ENCODE data around the gene CENPP. TPM values are rescaled to one million over a fixed set of nuclear protein-coding genes. Genes with fewer than 3 reads are reported as not detected.

Gene CENPP
- polyA plus RNA-seq, 2 donors, result 2.2 to 3.6 TPM

DNA sequence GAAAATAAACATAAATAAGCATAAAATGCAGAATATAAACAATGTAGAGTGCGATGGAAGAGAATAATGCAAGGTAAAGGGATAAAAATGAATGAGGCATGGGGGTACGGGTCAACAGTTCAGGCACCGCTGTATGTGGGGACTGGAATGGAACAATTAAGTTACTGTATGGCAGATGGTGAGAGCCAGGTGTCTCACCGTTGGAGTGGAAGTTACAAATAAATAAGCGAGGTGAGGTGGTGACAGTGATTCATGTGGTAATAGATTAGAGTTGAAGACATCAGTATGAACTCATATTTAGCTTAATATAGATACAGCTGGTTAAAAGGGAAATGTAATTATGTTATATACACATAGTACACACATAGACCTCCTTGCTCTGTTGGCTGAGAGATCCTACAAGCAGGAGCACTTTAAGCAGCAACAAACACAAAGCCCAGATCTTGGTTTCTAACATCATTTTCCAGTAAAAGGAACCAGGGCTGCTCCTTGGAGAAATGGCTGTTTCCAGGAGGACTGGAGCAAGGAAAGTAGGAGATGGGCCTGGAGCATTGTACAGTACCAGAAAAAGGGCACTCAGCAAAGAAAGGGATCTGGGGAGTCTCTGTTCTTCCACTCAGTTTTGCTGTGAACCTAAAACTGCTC is 100.9 kb downstream of the CENPP start:
- WGBS, 2 donors, result 77 to 79% methylated on average over 5 of the region's 5 CpGs
- Histone ChIP-seq H3K27me3 (ENCODE audit: control insufficient read depth in 1 of 2, insufficient read depth in 2 of 2, low read length in 2 of 2) (no peaks in the 10 kb centered on the region), H3K4me1 (ENCODE audit: control insufficient read depth in 2 of 2, insufficient read depth in 2 of 2, low read length in 1 of 2) (no peaks in the 10 kb centered on the region), H3K9me3 (ENCODE audit: control insufficient read depth in 2 of 2, insufficient read depth in 1 of 2, low read depth in 1 of 2, low read length in 1 of 2) (no peaks in the 10 kb centered on the region), H3K4me3 (ENCODE audit: low read depth in 1 of 2, low read length in 2 of 2) (no peak overlapping the region), H3K36me3 (ENCODE audit: control insufficient read depth in 2 of 2, insufficient read depth in 2 of 2, low read length in 1 of 2) (no peaks in the 10 kb centered on the region), H3K27ac (ENCODE audit: low read depth in 2 of 2, low read length in 1 of 2) (no peak overlapping the region)

DNA sequence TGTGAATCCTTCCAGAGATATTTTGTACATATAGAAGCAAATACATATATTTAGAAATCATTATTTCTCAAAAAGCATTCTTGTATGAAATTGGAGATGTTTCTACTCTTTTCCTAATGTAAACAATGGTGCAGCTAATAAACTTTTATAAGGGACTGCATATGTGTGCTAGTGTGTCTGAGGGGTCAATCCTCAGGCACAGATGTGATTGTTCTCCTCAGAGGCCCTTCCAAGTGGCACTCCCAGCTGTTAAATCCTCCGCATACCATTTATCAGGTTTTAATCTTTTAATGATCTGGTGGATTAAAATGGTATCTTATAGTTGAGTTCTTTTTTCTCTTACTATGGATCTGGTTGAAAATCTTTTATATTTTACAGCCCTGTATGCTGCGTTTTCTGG is 104.1 kb downstream of the CENPP start:
- Histone ChIP-seq H3K36me3 (ENCODE audit: control insufficient read depth in 2 of 2, insufficient read depth in 2 of 2, low read length in 1 of 2) (no peaks in the 10 kb centered on the region), H3K4me1 (ENCODE audit: control insufficient read depth in 2 of 2, insufficient read depth in 2 of 2, low read length in 1 of 2) (no peaks in the 10 kb centered on the region), H3K4me3 (ENCODE audit: low read depth in 1 of 2, low read length in 2 of 2) (no peak overlapping the region), H3K27ac (ENCODE audit: low read depth in 2 of 2, low read length in 1 of 2) (no peak overlapping the region), H3K27me3 (ENCODE audit: control insufficient read depth in 1 of 2, insufficient read depth in 2 of 2, low read length in 2 of 2) (no peaks in the 10 kb centered on the region), H3K9me3 (ENCODE audit: control insufficient read depth in 2 of 2, insufficient read depth in 1 of 2, low read depth in 1 of 2, low read length in 1 of 2) (no peaks in the 10 kb centered on the region)
- 66 to 83% methylated on average over 2 of the region's 2 CpGs for WGBS, 2 donors

DNA sequence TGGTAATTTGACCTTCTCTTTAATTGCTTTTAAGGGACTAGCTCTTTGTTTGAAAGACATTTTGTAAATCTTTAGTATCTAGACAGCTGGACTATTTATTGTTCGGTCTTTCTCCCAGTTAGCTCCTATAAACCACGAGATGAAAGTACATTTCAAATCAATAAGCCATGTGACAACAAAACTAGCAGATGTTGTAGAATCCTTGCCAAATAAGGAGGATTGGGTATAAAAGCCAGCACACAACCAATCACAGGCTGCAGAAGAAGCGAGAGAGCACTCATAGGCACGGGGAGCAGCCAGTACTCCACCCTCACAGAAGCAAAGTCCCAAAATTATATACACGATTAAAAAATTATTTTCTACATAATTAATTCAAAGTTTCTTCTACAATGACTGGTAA is 106.6 kb downstream of the CENPP start:
- Histone ChIP-seq H3K36me3 (ENCODE audit: control insufficient read depth in 2 of 2, insufficient read depth in 2 of 2, low read length in 1 of 2) (no peaks in the 10 kb centered on the region), H3K27me3 (ENCODE audit: control insufficient read depth in 1 of 2, insufficient read depth in 2 of 2, low read length in 2 of 2) (no peaks in the 10 kb centered on the region), H3K4me1 (ENCODE audit: control insufficient read depth in 2 of 2, insufficient read depth in 2 of 2, low read length in 1 of 2) (no peaks in the 10 kb centered on the region), H3K27ac (ENCODE audit: low read depth in 2 of 2, low read length in 1 of 2) (no peak overlapping the region), H3K4me3 (ENCODE audit: low read depth in 1 of 2, low read length in 2 of 2) (no peak overlapping the region), H3K9me3 (ENCODE audit: control insufficient read depth in 2 of 2, insufficient read depth in 1 of 2, low read depth in 1 of 2, low read length in 1 of 2) (no peaks in the 10 kb centered on the region)
- WGBS, 2 donors, result 67 to 75% methylated on average over 5 of the region's 5 CpGs

DNA sequence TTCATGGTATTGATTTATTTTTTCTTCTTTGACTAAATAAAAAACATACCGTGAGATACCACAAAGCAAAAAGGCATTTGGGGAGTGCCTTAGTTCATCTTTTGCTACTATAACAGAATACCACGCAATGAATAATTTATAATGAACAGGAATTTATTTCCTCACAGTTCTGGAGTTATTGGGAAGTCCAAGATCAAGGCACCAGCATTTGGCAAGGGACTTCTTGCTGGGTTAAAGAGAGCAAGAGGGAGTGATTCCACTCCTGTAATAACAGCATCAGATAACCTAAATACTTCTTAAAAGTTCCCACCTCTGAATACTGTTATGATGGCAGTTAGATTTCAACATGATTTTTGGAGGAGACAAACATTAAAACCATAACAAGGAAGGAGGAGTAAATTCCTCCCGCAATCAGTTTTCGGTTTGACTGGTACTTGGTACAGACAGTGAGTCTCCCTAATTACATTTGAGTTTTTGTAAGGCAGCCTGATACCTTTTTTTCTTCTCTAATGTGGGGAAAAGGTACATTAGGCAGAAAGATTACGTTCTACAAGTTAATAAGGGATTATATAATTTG is 107.3 kb downstream of the CENPP start:
- H3K9me3 ChIP-seq (ENCODE audit: control insufficient read depth in 2 of 2, insufficient read depth in 1 of 2, low read depth in 1 of 2, low read length in 1 of 2), result no peaks in the 10 kb centered on the region
- no peak overlapping the region for H3K4me3 ChIP-seq (ENCODE audit: low read depth in 1 of 2, low read length in 2 of 2)
- no peaks in the 10 kb centered on the region for H3K36me3 ChIP-seq (ENCODE audit: control insufficient read depth in 2 of 2, insufficient read depth in 2 of 2, low read length in 1 of 2)
- no peak overlapping the region for H3K27ac ChIP-seq (ENCODE audit: low read depth in 2 of 2, low read length in 1 of 2)
- H3K27me3 ChIP-seq (ENCODE audit: control insufficient read depth in 1 of 2, insufficient read depth in 2 of 2, low read length in 2 of 2), result no peaks in the 10 kb centered on the region
- WGBS, 2 donors, result 78 to 85% methylated on average over 5 of the region's 5 CpGs
- no peaks in the 10 kb centered on the region for H3K4me1 ChIP-seq (ENCODE audit: control insufficient read depth in 2 of 2, insufficient read depth in 2 of 2, low read length in 1 of 2)

DNA sequence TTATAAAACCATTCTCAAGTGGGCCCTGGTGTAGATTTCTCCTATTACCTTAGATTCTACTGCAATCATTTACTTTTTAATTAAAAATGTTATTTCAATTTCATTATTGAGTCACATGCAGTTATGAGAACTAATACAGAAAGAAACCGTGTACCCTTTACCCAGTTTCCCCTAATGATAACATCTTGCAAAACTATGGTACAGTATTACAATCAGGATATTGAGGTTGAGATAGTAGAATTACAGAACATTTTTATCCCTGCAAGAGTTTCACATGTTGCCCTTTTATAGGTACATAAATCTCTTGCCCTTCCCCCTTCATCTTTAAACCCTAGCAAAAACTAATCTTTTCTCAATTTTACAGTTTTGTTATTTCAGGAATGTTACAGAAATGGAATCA is 109.5 kb downstream of the CENPP start:
- Histone ChIP-seq H3K4me3 (ENCODE audit: low read depth in 1 of 2, low read length in 2 of 2) (no peak overlapping the region), H3K27ac (ENCODE audit: low read depth in 2 of 2, low read length in 1 of 2) (no peak overlapping the region), H3K9me3 (ENCODE audit: control insufficient read depth in 2 of 2, insufficient read depth in 1 of 2, low read depth in 1 of 2, low read length in 1 of 2) (no peaks in the 10 kb centered on the region), H3K4me1 (ENCODE audit: control insufficient read depth in 2 of 2, insufficient read depth in 2 of 2, low read length in 1 of 2) (no peaks in the 10 kb centered on the region), H3K36me3 (ENCODE audit: control insufficient read depth in 2 of 2, insufficient read depth in 2 of 2, low read length in 1 of 2) (no peaks in the 10 kb centered on the region), H3K27me3 (ENCODE audit: control insufficient read depth in 1 of 2, insufficient read depth in 2 of 2, low read length in 2 of 2) (no peaks in the 10 kb centered on the region)
- 82 to 85% methylated on average over 1 of the region's 1 CpG for WGBS, 2 donors

DNA sequence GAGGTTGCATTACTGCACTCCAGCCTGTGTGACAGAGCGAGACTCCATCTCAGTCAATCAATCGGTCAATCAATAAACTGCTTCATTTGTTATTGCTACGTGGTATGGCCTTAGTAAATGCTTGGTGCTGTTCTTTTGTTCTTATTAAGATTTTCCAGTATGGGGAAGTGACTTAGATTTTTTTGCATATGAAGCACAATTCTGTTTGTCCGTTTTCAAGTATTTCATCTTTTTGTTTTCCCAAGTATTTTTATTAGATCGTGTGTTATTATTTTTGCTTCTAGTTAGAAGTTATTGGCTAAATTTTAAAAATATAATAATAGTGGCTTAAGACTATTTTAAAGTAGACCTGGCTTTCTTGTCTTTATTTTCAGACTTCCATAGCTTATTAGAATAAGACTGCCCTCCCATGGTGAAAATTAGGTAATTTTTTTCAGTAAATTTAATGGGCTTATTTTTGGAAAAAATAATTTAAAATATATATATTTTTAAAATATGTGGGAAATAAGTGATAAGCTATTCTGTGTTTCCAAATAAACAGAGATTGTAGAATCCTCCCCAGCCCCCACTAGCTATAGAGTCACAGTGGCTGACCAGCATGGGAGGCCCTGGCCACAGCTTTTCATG is 113.3 kb downstream of the CENPP start:
- Histone ChIP-seq H3K4me3 (ENCODE audit: low read depth in 1 of 2, low read length in 2 of 2) (no peak overlapping the region), H3K27ac (ENCODE audit: low read depth in 2 of 2, low read length in 1 of 2) (no peak overlapping the region), H3K4me1 (ENCODE audit: control insufficient read depth in 2 of 2, insufficient read depth in 2 of 2, low read length in 1 of 2) (no peaks in the 10 kb centered on the region), H3K36me3 (ENCODE audit: control insufficient read depth in 2 of 2, insufficient read depth in 2 of 2, low read length in 1 of 2) (no peaks in the 10 kb centered on the region), H3K27me3 (ENCODE audit: control insufficient read depth in 1 of 2, insufficient read depth in 2 of 2, low read length in 2 of 2) (no peaks in the 10 kb centered on the region), H3K9me3 (ENCODE audit: control insufficient read depth in 2 of 2, insufficient read depth in 1 of 2, low read depth in 1 of 2, low read length in 1 of 2) (no peaks in the 10 kb centered on the region)
- 81 to 85% methylated on average over 5 of the region's 5 CpGs for WGBS, 2 donors

DNA sequence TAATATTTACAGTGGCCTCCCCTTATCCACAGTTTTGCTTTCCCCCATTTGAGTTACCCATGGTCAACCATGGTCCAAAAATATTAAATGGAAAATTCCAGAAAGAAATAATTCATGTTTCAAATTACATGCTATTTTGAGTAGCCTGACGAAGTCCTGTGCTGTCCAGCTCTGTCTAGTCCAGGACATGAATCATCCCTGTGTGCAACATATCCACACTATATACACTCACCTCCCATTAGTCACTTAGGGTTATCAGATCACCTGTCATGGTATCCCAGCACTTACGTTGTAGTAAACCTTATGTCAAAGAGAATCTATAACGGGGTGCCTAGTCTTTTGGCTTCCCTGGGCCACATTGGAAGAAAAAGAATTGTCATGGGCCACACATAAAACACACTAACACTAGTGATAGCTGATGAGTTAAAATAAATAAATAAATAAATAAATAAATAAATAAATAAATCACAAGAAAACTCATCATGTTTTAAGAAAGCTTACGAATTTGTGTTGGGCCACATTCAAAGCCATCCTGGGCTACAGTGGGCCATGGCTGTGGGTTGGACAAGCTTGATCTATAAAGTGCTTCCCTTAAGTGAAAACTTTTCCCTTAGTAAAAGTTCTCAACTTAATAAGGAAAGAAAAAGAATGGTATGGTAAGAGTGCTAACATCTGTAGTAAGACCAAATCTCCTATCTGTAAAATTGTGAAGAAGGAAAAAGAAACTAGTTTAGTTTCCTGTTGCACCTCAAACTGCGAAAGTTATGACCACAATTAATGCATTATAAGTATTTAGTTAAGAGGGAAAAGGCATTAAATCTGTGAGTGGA is 114.4 kb downstream of the CENPP start:
- 80 to 86% methylated on average over 5 of the region's 5 CpGs for WGBS, 2 donors

DNA sequence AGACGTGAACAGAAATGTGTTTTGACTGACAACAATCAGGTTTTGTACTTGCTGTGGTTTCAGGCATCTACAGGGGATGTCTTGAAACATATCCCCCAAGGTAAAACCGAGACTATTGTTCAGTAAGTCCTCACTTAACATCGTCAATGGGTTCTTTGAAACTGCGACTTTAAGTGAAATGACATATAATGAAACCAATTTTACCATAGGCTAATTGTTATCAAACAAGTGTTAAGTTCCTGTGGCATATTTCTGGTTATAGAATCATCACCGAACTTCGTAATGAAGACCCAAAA is 114.9 kb downstream of the CENPP start:
- Histone ChIP-seq H3K36me3 (ENCODE audit: control insufficient read depth in 2 of 2, insufficient read depth in 2 of 2, low read length in 1 of 2) (no peaks in the 10 kb centered on the region), H3K27ac (ENCODE audit: low read depth in 2 of 2, low read length in 1 of 2) (no peak overlapping the region), H3K4me3 (ENCODE audit: low read depth in 1 of 2, low read length in 2 of 2) (no peak overlapping the region), H3K4me1 (ENCODE audit: control insufficient read depth in 2 of 2, insufficient read depth in 2 of 2, low read length in 1 of 2) (peaks cover 2 to 5% of the 10 kb centered on the region in 2 donors), H3K9me3 (ENCODE audit: control insufficient read depth in 2 of 2, insufficient read depth in 1 of 2, low read depth in 1 of 2, low read length in 1 of 2) (no peaks in the 10 kb centered on the region), H3K27me3 (ENCODE audit: control insufficient read depth in 1 of 2, insufficient read depth in 2 of 2, low read length in 2 of 2) (no peaks in the 10 kb centered on the region)
- WGBS, 2 donors, result 80 to 85% methylated on average over 6 of the region's 6 CpGs

More for the DNA sequence above, 114.4 kb downstream of the CENPP start:
- H3K9me3 ChIP-seq (ENCODE audit: control insufficient read depth in 2 of 2, insufficient read depth in 1 of 2, low read depth in 1 of 2, low read length in 1 of 2), result no peaks in the 10 kb centered on the region
- H3K27me3 ChIP-seq (ENCODE audit: control insufficient read depth in 1 of 2, insufficient read depth in 2 of 2, low read length in 2 of 2), result no peaks in the 10 kb centered on the region
- H3K36me3 ChIP-seq (ENCODE audit: control insufficient read depth in 2 of 2, insufficient read depth in 2 of 2, low read length in 1 of 2), result no peaks in the 10 kb centered on the region
- no peak overlapping the region for H3K4me3 ChIP-seq (ENCODE audit: low read depth in 1 of 2, low read length in 2 of 2)
- peaks cover 2 to 5% of the 10 kb centered on the region in 2 donors for H3K4me1 ChIP-seq (ENCODE audit: control insufficient read depth in 2 of 2, insufficient read depth in 2 of 2, low read length in 1 of 2)
- no peak overlapping the region for H3K27ac ChIP-seq (ENCODE audit: low read depth in 2 of 2, low read length in 1 of 2)

DNA sequence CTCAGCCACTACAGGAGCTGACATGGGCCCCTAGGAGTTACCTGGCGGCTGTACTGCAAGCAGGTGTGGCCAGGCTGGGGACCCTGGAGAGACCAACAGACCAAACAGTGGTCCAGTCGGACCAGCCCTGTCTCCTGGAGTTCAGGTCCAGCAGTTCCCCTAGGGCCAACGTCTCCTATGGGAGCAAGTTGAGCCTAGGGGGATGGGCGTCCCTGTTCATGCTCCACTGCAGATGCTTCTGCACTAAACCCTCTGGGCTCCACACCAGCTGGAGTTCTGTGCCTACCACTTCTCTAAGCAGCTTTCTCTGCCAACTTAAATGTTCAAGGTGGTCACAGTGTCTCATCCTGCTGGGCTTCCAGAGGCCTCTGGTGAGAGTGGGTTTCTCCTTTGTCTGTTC is 119.1 kb downstream of the CENPP start:
- Histone ChIP-seq H3K4me1 (ENCODE audit: control insufficient read depth in 2 of 2, insufficient read depth in 2 of 2, low read length in 1 of 2) (peaks cover 2 to 5% of the 10 kb centered on the region in 2 donors), H3K27ac (ENCODE audit: low read depth in 2 of 2, low read length in 1 of 2) (no peak overlapping the region), H3K9me3 (ENCODE audit: control insufficient read depth in 2 of 2, insufficient read depth in 1 of 2, low read depth in 1 of 2, low read length in 1 of 2) (no peaks in the 10 kb centered on the region), H3K27me3 (ENCODE audit: control insufficient read depth in 1 of 2, insufficient read depth in 2 of 2, low read length in 2 of 2) (no peaks in the 10 kb centered on the region), H3K36me3 (ENCODE audit: control insufficient read depth in 2 of 2, insufficient read depth in 2 of 2, low read length in 1 of 2) (no peaks in the 10 kb centered on the region), H3K4me3 (ENCODE audit: low read depth in 1 of 2, low read length in 2 of 2) (no peak overlapping the region)
- WGBS, 2 donors, result 64 to 65% methylated on average over 4 of the region's 4 CpGs
